ENCODE results near the gene NAV1.
"Not testable (repeated sequence)": the region's sequence is repeated elsewhere in the genome, so short reads cannot be mapped to it uniquely, and the experiment has no call there.

Gene NAV1

GRCh38 chr1:201538612-201539551 lies at the start of gene NAV1:
TSS of gene NAV1 (plus strand) at chr1:201539127. CDS start at chr1:201622885, 83,758 bp downstream.
- DNase-seq (ENCODE audit: low read depth in 2 of 2, low spot score in 1 of 2) = no peak

GRCh38 chr1:201489643-201490261 lies 49.2 kb upstream of the NAV1 start:
- DNase-seq (ENCODE audit: low read depth in 2 of 2, low spot score in 1 of 2) = no peak

- no peak for DNase-seq (ENCODE audit: low read depth in 2 of 2, low spot score in 1 of 2)
These were observed 48.2 kb upstream of the NAV1 start for GRCh38 chr1:201490708-201491131.

- no peak for DNase-seq (ENCODE audit: low read depth in 2 of 2, low spot score in 1 of 2)
These were observed 46.9 kb upstream of the NAV1 start for GRCh38 chr1:201491896-201492511.

- not testable (repeated sequence) for DNase-seq (ENCODE audit: low read depth in 2 of 2, low spot score in 1 of 2)
These were observed 45.8 kb upstream of the NAV1 start for GRCh38 chr1:201493026-201493656.

GRCh38 chr1:201493757-201494617 lies 44.9 kb upstream of the NAV1 start:
- no peak for DNase-seq (ENCODE audit: low read depth in 2 of 2, low spot score in 1 of 2)

- DNase-seq (ENCODE audit: low read depth in 2 of 2, low spot score in 1 of 2) = no peak
These were observed 43.2 kb upstream of the NAV1 start for GRCh38 chr1:201495551-201496295.

- no peak for DNase-seq (ENCODE audit: low read depth in 2 of 2, low spot score in 1 of 2)
These were observed 42.6 kb upstream of the NAV1 start for GRCh38 chr1:201496296-201496690.

- no peak for DNase-seq (ENCODE audit: low read depth in 2 of 2, low spot score in 1 of 2)
These were observed 40.9 kb upstream of the NAV1 start for GRCh38 chr1:201497935-201498509.

GRCh38 chr1:201498621-201499020 lies 40.3 kb upstream of the NAV1 start:
- no peak for DNase-seq (ENCODE audit: low read depth in 2 of 2, low spot score in 1 of 2)

- no peak for DNase-seq (ENCODE audit: low read depth in 2 of 2, low spot score in 1 of 2)
These were observed 39.7 kb upstream of the NAV1 start for GRCh38 chr1:201499191-201499590.

GRCh38 chr1:201499795-201500669 lies 38.9 kb upstream of the NAV1 start:
- DNase-seq (ENCODE audit: low read depth in 2 of 2, low spot score in 1 of 2) = no peak

GRCh38 chr1:201500670-201501120 lies 38.2 kb upstream of the NAV1 start:
- DNase-seq (ENCODE audit: low read depth in 2 of 2, low spot score in 1 of 2) = no peak

- no peak for DNase-seq (ENCODE audit: low read depth in 2 of 2, low spot score in 1 of 2)
These were observed 37.8 kb upstream of the NAV1 start for GRCh38 chr1:201501144-201501543.

- no peak for DNase-seq (ENCODE audit: low read depth in 2 of 2, low spot score in 1 of 2)
These were observed 37.0 kb upstream of the NAV1 start for GRCh38 chr1:201501812-201502510.

- DNase-seq (ENCODE audit: low read depth in 2 of 2, low spot score in 1 of 2) = no peak
These were observed 36.4 kb upstream of the NAV1 start for GRCh38 chr1:201502511-201502857.

GRCh38 chr1:201503397-201504176 lies 35.3 kb upstream of the NAV1 start:
- no peak for DNase-seq (ENCODE audit: low read depth in 2 of 2, low spot score in 1 of 2)
